Fibroblast of skin of right quadriceps (primary cell): ENCODE data around the gene SYT9.
A peak's percentile ranks its signal among the peaks of the same experiment; 100 is the strongest.

ENCODE experiments used
- DNase-seq: peaks from one replicate; pipeline ENCODE4 v3.0.0-alpha.2; 2013

The SYT9 gene

DNA sequence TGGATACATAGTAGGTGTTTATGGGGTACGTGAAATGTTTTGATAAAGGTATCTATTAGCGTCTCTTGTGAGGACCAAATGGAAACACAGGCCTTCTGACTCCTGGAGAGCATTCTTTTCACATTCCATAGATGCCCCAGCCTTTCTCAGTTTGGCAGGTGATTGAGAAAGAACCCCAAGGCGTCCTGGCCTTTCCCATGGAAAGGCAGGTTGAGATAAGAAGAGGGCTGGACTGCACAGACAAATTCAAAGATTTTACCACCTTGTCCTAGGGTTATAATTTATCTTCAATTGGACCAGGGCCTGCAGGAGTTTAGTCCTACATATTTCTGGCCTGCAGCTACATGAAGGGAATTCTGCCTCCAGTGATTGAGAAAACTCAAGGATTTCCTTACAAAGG lies 232.9 kb downstream of the SYT9 start:
- DNase-seq, result peak; percentile 7

DNA sequence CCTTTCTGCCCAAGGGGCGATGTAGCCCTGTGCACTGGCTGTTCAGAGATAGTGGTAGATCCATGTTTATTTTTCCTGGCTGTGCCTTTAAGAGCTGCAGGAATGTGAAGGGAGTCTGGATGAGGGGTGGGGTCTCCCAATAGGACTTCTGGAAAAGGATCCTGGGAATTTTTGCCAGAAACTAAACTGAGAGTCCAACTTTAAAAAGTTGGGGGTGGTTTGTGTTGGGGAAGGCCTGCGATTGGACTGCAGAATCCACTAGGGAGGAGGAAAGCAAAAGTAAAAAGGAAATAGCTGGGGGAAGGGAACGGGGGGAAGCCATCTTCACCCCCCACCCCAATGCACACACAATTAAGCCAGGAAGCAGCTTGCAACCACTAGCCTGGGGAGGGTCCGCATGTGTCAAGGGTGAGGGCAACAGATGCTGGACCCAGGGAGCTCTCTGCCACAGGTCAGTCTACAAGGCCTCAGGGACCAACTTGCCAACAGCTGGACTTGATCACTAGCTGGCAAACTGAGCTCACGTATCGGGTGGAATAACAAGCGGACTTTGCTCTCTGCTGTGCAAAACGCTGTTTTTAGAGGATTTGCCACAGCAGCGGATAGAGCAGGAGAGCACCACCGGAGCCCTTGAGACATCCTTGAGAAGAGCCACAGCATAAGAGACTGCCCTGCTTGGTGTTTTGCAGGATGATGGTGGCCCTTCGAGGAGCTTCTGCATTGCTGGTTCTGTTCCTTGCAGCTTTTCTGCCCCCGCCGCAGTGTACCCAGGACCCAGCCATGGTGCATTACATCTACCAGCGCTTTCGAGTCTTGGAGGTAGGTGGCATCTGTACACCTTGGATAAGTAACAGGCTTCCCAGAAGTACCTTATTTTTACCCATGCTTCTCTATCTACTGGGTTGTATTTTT lies 233.7 kb downstream of the SYT9 start, which contains the start of gene OLFML1:
Gene OLFML1 (plus strand): TSS at position 321 of the 912 bp plus-strand sequence. CDS start 370 bp downstream, at position 691.
- peak; percentile 73 for DNase-seq

DNA sequence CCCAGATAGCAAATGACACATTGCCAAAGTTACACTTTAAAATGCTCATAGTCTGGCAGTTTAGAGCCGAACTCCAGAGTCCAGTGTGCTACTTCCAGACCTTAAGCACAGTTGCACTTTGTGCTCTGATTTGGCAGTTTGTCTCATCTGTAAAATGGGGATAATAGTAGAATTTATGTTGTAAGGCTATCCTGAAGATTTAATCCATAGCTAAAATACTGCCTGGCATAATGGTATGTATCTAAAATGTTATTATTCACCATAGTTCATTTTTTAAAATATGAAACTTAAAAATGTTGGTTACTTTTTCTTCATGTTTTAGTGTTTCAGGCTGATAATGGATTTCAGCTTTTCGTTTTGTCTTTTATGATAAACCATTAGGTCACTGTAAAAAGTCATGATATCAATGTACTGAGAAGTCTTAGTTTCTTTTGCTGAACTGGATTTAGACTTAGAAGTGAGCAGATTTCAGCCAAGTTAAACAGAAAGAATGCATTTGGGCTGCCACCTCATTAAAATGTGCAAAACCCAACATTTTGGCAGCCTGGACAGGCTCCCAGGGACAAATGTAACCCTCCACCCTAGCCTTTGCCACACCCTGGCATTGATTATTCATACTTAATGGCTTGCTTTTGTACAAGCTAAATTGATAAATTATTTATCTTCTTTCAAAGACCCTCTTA lies 234.5 kb downstream of the SYT9 start:
- no peak for DNase-seq

DNA sequence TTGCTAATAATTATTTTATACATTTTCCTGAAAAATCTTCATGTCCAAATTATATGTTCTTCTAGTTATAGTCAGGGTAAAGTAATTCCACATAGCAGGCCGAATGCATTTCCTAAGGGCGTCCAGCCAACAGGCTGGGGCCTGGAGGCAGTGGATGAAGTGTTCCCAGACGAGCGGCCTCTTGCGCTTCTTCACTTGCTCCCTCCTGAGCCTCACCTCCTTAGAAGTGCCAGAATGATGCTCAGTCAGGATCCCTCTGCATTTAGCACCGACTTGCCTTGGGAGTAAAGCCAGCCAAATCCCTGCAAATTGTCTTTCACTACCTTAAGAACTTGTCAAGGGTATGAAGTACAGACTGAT lies 235.1 kb downstream of the SYT9 start:
- DNase-seq, result peak; percentile 18

DNA sequence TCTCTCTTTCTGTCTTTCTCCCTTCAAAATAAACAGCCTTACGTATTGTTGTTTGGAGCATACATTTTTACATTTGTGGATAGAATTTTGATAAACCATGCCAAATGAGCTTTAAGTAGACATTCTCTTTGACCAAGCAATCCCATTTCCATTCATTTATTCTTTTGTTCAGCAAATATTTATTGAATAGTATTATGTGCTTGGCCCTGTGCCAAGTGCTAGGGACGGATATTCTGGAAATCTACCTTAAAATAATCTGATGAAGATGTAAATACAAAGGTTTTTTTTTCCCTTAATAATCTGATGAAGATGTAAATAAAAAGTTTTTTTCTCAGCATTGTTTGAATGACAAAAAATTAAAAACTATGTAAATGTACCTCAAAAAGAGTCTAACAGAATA lies 235.7 kb downstream of the SYT9 start:
- DNase-seq, result no peak

- no peak for DNase-seq
These were observed 237.0 kb downstream of the SYT9 start for GRCh38 chr11:7488681-7489080.

GRCh38 chr11:7489376-7489775 lies 237.7 kb downstream of the SYT9 start:
- no peak for DNase-seq

- peak; percentile 62 for DNase-seq
These were observed 238.3 kb downstream of the SYT9 start for GRCh38 chr11:7490054-7490453.

GRCh38 chr11:7490535-7490934 lies 238.8 kb downstream of the SYT9 start:
- no peak for DNase-seq

GRCh38 chr11:7492253-7492652 lies 240.5 kb downstream of the SYT9 start:
- DNase-seq, result no peak

DNA sequence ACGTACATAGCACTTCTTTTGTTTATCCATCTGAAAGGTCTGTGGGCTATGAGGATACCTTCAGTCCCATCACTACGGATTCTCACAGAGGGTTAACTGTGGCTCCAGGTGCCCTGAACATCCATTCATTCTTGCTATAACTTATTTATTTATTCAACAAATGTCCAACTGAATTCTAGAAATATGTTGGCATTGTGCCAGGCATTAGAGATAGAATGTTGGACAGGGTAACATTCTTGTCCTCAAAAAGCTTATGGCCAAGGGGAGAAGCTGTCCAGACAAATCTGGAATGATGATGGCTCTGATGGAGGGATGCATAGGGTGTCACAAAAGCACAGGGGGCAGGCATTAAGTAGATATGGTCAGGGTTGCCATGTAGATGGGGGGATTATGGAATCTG lies 242.0 kb downstream of the SYT9 start:
- DNase-seq, result no peak

- DNase-seq, result no peak
These were observed 242.5 kb downstream of the SYT9 start for GRCh38 chr11:7494086-7494745.

- no peak for DNase-seq
These were observed 244.3 kb downstream of the SYT9 start for GRCh38 chr11:7495882-7496551.

DNA sequence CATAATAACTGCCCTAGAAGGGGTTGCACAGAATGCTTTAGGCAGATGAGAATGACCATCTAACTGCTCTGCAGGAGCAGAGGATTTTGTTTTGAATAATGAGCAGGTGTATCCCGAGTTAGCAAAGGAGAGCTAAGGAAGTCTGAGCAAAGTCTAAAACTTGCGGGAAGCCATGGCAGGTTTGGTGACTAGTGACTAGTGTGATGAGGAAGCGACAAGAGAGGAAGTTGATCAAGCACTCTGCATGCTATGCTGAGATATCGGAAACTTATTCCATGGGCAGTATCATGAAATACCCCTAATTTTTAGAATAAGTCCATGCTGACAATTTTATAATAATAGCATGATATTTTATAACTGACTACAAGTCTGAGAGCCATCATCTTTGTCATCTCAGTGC lies 246.5 kb downstream of the SYT9 start:
- DNase-seq, result no peak

GRCh38 chr11:7499081-7499480 lies 247.4 kb downstream of the SYT9 start:
- no peak for DNase-seq

DNA sequence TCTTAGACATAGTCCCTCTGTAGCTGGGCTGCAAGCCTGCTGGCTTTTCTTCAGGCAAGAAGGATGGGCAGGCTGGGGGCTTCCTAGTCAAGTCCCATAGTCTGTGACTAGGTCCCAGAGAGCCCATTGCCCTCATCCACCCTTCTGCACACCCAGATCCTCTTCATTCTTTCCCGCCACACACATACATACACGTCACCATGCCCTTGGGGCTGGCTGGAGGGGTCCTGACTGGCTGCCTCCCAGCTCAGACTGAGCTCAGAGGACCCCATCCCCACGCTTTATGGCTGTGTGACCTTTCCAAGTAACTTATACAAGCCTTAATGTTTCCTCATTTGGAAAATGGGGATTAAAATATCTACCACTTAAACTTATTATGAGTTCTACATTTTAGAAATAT lies 248.5 kb downstream of the SYT9 start:
- no peak for DNase-seq

DNA sequence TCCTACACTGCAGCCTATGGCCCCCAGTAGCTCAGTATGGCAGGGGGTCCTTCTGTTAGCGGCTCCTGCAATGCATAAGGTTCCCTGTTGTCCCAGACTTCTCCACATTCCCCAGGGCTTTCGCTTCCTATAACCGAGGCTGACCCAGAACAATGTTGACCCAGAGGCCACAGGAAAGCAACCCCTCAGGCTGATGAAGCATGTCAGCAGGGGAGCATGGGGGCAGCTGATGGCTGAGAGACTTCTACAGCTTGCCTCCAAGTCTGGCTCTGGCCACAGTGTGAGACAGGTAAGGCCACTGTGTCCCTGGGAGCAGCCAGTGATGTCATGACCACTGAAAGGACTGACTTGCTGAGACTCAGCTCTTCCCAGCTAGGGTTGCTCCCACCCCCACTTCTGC lies 249.5 kb downstream of the SYT9 start:
- DNase-seq, result no peak

GRCh38 chr11:7501894-7502293 lies 250.2 kb downstream of the SYT9 start:
- no peak for DNase-seq

DNA sequence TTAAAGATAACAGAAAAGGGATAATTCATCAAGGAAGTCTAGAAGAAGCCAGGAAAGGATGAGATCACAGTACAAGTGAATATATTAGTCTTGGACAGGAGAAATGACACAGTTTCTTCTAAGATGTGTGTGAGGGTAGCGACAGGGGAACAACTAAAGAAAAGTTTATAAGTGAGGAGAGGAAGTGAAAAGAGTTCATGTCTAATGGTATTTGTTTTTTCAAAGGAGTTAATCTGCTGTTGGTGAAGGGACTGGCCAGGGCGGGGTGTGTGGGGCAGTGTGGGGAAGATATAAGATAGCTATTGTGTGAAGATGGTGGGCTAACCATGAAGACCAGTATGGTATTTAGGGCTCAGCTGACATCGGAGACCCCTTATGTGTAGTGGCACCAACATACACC lies 254.5 kb downstream of the SYT9 start:
- DNase-seq, result no peak

GRCh38 chr11:7508087-7508486 lies 256.4 kb downstream of the SYT9 start:
- no peak for DNase-seq

- DNase-seq, result no peak
These were observed 258.3 kb downstream of the SYT9 start for GRCh38 chr11:7509966-7510365.

DNA sequence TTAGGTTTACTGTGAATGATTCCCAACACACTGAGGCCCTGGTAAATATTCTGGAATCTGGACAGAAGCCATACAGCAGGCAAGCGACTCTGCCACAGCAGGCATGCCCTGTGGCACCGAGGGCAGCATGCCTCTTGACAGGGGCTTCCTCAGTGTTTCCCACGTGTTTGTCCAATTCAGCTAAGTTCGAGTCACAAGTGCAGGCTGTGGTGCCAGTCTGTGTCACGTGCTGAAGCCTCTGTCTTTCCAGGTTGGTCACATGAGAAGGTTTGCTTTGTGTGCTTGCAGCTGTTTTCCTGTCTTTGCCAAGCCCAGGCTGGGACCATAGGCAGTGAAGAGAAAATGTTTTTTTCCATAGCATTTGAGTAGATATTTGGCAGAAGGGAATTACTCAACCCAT lies 259.7 kb downstream of the SYT9 start:
- DNase-seq, result no peak
